Panc1 (cell line): ENCODE results near the gene DEPP1. TPM values are rescaled to one million over a fixed set of nuclear protein-coding genes. Genes with fewer than 3 reads are reported as not detected.

Experiments used
- ATAC-seq: fragments of 200-7000 bp; cut with Tn5 transposase; 2 replicates; pipeline ENCODE4 v1.9.1; 2020; ENCODE audit warnings: mild to moderate bottlenecking, moderate library complexity
- BruUV-seq: library from RNA; stranded (reverse); fragments of 400-500 nt; replicated peaks from 2 replicates; lab custom pipeline; 2021; lab: Mats Ljungman, UMichigan
- CTCF ChIA-PET: fragments of 300-600 bp; sonication (Branson Sonifier 250); formaldehyde crosslinking; loops from one replicate; lab custom pipeline; 2022; ENCODE audit warnings: antibody characterized with exemption; lab: Charles Lee
- POLR2A ChIA-PET: fragments of 300-600 bp; sonication (Branson Sonifier 250); formaldehyde crosslinking; loops from one replicate; lab custom pipeline; 2022; ENCODE audit warnings: antibody characterized with exemption; lab: Charles Lee
- DNase-seq: peaks from one replicate; pipeline ENCODE4 v3.0.0-alpha.2; 2010; ENCODE audit warnings: low read depth, low spot score
- H3K27ac ChIP-seq: 2 replicates; pipeline ENCODE4 v1.5.1; 2011; ENCODE audit warnings: mild to moderate bottlenecking, low read length, inconsistent platforms
- H3K27me3 ChIP-seq: fragments of 200-500 bp; sonication (Bioruptor generic); 2 replicates; pipeline ENCODE4 v1.6.0; 2014; ENCODE audit warnings: low read length, inconsistent platforms; ENCODE audit not compliant: control insufficient read depth, insufficient read depth
- H3K36me3 ChIP-seq: fragments of 200-500 bp; sonication (Bioruptor generic); 2 replicates; pipeline ENCODE4 v1.5.1; 2014; ENCODE audit warnings: inconsistent platforms, mild to moderate bottlenecking, low read length, moderate library complexity; ENCODE audit not compliant: control insufficient read depth, insufficient read depth
- H3K4me1 ChIP-seq: 2 replicates; pipeline ENCODE4 v1.5.1; 2011; ENCODE audit warnings: inconsistent platforms, mild to moderate bottlenecking, low read length, moderate library complexity; ENCODE audit not compliant: control insufficient read depth, insufficient read depth
- H3K4me3 ChIP-seq, 2 experiments: 2 replicates each; pipeline ENCODE4 v1.5.1; 2011 to 2012; ENCODE audit warnings: low read depth in 2 of 2, low read length in 2 of 2, mild to moderate bottlenecking in 2 of 2, inconsistent platforms in 1 of 2, moderate library complexity in 1 of 2
- H3K9me3 ChIP-seq: fragments of 200-500 bp; sonication (Bioruptor generic); 2 replicates; pipeline ENCODE4 v1.5.1; 2014; ENCODE audit warnings: low read depth, mild to moderate bottlenecking, inconsistent platforms, low read length, moderate library complexity; ENCODE audit not compliant: control insufficient read depth, insufficient read depth
- POLR2AphosphoS5 ChIP-seq: IDR thresholded peaks from 2 replicates; pipeline ENCODE4 v1.6.1; 2012; ENCODE audit warnings: mild to moderate bottlenecking, low read depth, low read length, moderate library complexity
- SIN3A ChIP-seq: IDR thresholded peaks from 2 replicates; pipeline ENCODE4 v1.6.1; 2012; ENCODE audit warnings: low read depth, mild to moderate bottlenecking, low read length, moderate library complexity, borderline replicate concordance; ENCODE audit not compliant: insufficient read depth
- TCF7L2 ChIP-seq: IDR thresholded peaks from 2 replicates; pipeline ENCODE4 v1.6.1; 2011; ENCODE audit warnings: mild to moderate bottlenecking, low read depth, low read length, inconsistent platforms
- in situ Hi-C: cut with HindIII; loops from 2 replicates; pipeline ENCODE4 v1.10.0; 2016; ENCODE audit warnings: low sequenced_read_pairs, low pct_unique_long_range_greater_than_20kb
- intact Hi-C: fragments of 100-400 bp; cut with micrococcal nuclease; formaldehyde crosslinking; loops from one replicate; pipeline ENCODE4 v1.10.0; 2022; ENCODE audit not compliant: unreplicated experiment
- total RNA-seq: library from RNA; stranded (reverse); gene quantifications from one replicate; pipeline ENCODE4 v1.2.1, GENCODE V29; 2021; ENCODE audit not compliant: unreplicated experiment
- TF ChIP-seq, protein P1 (sequence below): fragments of 450-650 bp; IDR thresholded peaks from 2 replicates; pipeline ENCODE4 v1.5.1; 2017; ENCODE audit warnings: mild to moderate bottlenecking
- TF ChIP-seq, protein P2 (sequence below), 2 experiments: IDR thresholded peaks; 2 replicates each; pipeline ENCODE4 v1.6.1; 2011 to 2012; ENCODE audit warnings: low read depth in 2 of 2, control low read depth in 1 of 2, low read length in 1 of 2, mild to moderate bottlenecking in 1 of 2, moderate library complexity in 1 of 2; ENCODE audit not compliant: insufficient read depth in 1 of 2

The DEPP1 gene
- total RNA-seq, 1 experiment from 2014 or later, result 16.6 TPM

DNA sequence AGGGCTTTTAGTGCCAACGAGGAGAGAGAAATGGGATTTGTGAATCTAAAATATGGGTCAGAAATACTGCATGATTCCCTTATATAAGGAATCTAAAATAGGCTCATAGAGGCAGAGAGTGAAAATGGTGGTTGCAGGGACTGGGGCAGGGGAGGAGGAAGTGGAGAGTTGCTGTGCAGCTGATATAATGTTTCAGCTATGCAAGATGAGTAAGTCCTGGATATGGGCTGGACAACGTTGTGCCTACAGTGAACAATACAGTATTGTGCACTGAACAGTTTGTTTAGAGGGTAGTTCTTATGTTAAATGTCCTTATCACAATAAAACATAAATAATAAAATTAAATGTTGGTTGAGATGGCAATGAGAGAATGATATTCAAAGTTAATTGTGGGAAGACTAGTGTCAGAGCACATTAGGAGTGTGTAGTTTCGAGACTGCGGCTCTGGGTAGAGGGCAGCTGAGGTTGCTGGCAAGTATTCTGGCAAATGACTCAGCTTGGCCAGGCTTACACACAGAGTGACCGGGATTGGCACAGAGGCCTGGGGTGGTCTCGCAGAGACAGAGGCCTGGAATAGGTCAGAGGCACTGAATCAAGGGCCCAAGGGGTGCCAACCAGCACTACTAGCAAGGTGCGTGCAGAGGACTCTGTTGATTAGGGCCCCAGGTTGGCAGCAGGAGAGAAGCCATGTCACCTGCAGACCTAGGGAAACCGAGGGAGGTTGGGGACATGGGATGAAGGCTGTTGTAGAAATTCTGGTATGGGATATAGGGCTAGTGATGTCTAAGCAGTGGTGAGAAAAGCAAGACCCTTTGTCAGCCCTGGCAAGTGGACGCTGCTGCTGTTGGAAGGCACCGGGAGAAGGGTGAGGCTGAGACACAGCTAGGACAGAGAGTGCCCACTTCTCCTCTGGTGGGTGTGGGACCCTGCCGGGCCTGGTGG is 2.8 kb upstream of the DEPP1 start:
- DNase-seq (peak; percentile 84), ATAC-seq (peak; percentile 80)
- Histone ChIP-seq H3K27me3 (no peaks in the 10 kb centered on the region), H3K4me1 (peaks cover 63% of the 10 kb centered on the region), H3K9me3 (no peaks in the 10 kb centered on the region), H3K36me3 (no peaks in the 10 kb centered on the region), H3K4me3 (no peak overlapping the region; a peak in 1 of 4 replicates), H3K27ac (peak overlapping the region; percentile 92)
- in situ Hi-C loops, result no loop called here
- BruUV-seq, result no TSS peak
- POLR2A ChIA-PET, result no interaction called here
- CTCF ChIA-PET, result interaction anchor here (0.6 to 1.2 kb wide), 3 partner anchors 15 to 254 kb away, joined by 3 to 7 read pairs (median 4); no protein-coding TSS in a partner anchor
- TF ChIP-seq, protein P1, sequence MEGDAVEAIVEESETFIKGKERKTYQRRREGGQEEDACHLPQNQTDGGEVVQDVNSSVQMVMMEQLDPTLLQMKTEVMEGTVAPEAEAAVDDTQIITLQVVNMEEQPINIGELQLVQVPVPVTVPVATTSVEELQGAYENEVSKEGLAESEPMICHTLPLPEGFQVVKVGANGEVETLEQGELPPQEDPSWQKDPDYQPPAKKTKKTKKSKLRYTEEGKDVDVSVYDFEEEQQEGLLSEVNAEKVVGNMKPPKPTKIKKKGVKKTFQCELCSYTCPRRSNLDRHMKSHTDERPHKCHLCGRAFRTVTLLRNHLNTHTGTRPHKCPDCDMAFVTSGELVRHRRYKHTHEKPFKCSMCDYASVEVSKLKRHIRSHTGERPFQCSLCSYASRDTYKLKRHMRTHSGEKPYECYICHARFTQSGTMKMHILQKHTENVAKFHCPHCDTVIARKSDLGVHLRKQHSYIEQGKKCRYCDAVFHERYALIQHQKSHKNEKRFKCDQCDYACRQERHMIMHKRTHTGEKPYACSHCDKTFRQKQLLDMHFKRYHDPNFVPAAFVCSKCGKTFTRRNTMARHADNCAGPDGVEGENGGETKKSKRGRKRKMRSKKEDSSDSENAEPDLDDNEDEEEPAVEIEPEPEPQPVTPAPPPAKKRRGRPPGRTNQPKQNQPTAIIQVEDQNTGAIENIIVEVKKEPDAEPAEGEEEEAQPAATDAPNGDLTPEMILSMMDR, result no peak
- TF ChIP-seq, protein P2, sequence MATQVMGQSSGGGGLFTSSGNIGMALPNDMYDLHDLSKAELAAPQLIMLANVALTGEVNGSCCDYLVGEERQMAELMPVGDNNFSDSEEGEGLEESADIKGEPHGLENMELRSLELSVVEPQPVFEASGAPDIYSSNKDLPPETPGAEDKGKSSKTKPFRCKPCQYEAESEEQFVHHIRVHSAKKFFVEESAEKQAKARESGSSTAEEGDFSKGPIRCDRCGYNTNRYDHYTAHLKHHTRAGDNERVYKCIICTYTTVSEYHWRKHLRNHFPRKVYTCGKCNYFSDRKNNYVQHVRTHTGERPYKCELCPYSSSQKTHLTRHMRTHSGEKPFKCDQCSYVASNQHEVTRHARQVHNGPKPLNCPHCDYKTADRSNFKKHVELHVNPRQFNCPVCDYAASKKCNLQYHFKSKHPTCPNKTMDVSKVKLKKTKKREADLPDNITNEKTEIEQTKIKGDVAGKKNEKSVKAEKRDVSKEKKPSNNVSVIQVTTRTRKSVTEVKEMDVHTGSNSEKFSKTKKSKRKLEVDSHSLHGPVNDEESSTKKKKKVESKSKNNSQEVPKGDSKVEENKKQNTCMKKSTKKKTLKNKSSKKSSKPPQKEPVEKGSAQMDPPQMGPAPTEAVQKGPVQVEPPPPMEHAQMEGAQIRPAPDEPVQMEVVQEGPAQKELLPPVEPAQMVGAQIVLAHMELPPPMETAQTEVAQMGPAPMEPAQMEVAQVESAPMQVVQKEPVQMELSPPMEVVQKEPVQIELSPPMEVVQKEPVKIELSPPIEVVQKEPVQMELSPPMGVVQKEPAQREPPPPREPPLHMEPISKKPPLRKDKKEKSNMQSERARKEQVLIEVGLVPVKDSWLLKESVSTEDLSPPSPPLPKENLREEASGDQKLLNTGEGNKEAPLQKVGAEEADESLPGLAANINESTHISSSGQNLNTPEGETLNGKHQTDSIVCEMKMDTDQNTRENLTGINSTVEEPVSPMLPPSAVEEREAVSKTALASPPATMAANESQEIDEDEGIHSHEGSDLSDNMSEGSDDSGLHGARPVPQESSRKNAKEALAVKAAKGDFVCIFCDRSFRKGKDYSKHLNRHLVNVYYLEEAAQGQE (IDR thresholded peaks at IDR 0.05; ENCODE audit: insufficient read depth in 1 of 2, low read depth in 2 of 2, low read length in 1 of 2), result no peak
- TF ChIP-seq SIN3A (no peak), TCF7L2 (no peak), POLR2AphosphoS5 (no peak)
- intact Hi-C loops, result no loop called here

DNA sequence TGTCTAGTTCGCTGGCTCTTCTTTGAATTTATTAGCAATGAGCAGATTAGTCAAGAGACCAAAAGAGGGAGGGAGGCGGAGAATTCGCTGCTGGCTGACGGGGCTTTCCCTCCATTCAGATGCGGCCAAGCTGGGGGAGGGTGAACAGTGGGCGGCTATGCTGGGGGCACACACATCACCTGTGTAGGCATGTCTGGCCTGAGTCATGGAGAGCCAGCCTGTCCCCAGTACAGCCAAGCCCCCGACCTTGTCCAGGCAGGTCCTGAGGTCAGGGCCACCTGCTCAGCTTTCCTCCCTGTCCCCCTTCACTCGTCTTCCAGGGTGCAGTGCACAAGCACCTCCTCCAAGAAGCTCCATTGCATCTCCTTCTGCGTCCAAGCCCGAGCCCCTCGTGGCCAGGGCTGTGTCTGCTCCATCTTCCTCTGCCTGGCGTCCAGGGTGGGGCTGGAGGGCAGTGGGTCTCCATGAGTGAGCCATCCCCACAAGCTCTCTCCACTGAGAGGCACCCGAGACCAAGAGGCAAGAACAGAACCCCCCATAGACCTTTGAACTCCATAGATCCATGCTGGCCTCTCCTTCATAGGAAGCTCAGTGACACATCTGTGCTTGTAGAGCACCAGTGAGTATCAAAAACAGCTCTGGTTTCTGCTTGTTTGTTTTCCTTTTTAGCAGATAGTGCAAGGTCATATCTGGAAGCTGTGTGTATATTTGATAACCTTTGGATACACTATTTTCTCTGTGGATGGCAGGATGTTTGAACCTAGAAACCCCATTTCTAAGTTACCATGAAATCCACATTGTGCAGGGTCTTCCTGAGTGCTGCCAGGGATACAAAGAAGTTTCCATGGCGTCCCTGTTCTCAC is 1.9 kb upstream of the DEPP1 start:
- POLR2A ChIA-PET, result no interaction called here
- peak overlapping the region; percentile 92 for H3K27ac ChIP-seq
- intact Hi-C loops (no loop called here), in situ Hi-C loops (no loop called here)
- no peaks in the 10 kb centered on the region for H3K9me3 ChIP-seq
- no peak for ATAC-seq
- TF ChIP-seq POLR2AphosphoS5 (no peak), SIN3A (no peak), TCF7L2 (no peak)
- TF ChIP-seq, protein P1, result no peak
- TF ChIP-seq, protein P2 (IDR thresholded peaks at IDR 0.05; ENCODE audit: insufficient read depth in 1 of 2, low read depth in 2 of 2, low read length in 1 of 2), result no peak
- no TSS peak for BruUV-seq
- no peak for DNase-seq
- H3K4me3 ChIP-seq, result no peak overlapping the region
- CTCF ChIA-PET, result interaction anchor here (0.6 to 1.2 kb wide), 4 partner anchors 14 to 282 kb away, joined by 3 to 7 read pairs (median 4); no protein-coding TSS in a partner anchor
- no peaks in the 10 kb centered on the region for H3K27me3 ChIP-seq
- no peaks in the 10 kb centered on the region for H3K36me3 ChIP-seq
- H3K4me1 ChIP-seq, result peaks cover 72% of the 10 kb centered on the region
